Natural killer cell (primary cell): ENCODE measurements around the gene PDE10A. TPM values are rescaled to one million over a fixed set of nuclear protein-coding genes. Genes with fewer than 3 reads are reported as not detected.
"Not testable (repeated sequence)": the region's sequence is repeated elsewhere in the genome, so short reads cannot be mapped to it uniquely, and the experiment has no call there.

Experiments
- ATAC-seq, 3 donors: fragments of 150-1000 bp in 2 of 3; fragments of 200-7000 bp in 1 of 3; cut with Tn5 transposase; 1 replicate in 1 of 3; 2 replicates in 2 of 3; pipeline ENCODE4 v1.10.0; 2021; ENCODE audit warnings: mild to moderate bottlenecking in 2 of 3, moderate library complexity in 2 of 3
- DNase-seq, 2 donors: peaks; one replicate each; pipeline versions ENCODE4 v3.0.0 to v3.0.0-alpha.2; 2013 to 2021; ENCODE audit warnings: mixed read lengths in 1 of 2
- H3K27ac ChIP-seq: one replicate; pipeline ENCODE4 v1.5.1; 2013; ENCODE audit warnings: mild to moderate bottlenecking, low read length
- H3K27me3 ChIP-seq: one replicate; pipeline ENCODE4 v1.6.1; 2013; ENCODE audit warnings: low read length; ENCODE audit not compliant: control insufficient read depth, insufficient read depth
- H3K36me3 ChIP-seq: one replicate; pipeline ENCODE4 v1.6.1; 2013; ENCODE audit warnings: low read length; ENCODE audit not compliant: control insufficient read depth, insufficient read depth
- H3K4me1 ChIP-seq: one replicate; pipeline ENCODE4 v1.6.1; 2013; ENCODE audit warnings: low read length; ENCODE audit not compliant: control insufficient read depth, insufficient read depth
- H3K4me3 ChIP-seq: one replicate; pipeline ENCODE4 v1.5.1; 2013; ENCODE audit warnings: low read length
- H3K9me3 ChIP-seq: one replicate; pipeline ENCODE4 v1.6.1; 2013; ENCODE audit warnings: low read length; ENCODE audit not compliant: control insufficient read depth, insufficient read depth
- H3K27ac Mint-ChIP-seq, 2 donors: one replicate each; pipeline ENCODE4 v1.8.0; 2022; ENCODE audit warnings: mild to moderate bottlenecking in 2 of 2, mixed read lengths in 2 of 2, moderate library complexity in 1 of 2
- H3K27me3 Mint-ChIP-seq, 2 donors: one replicate each; pipeline ENCODE4 v1.8.0; 2022; ENCODE audit warnings: low read depth in 2 of 2, mixed read lengths in 2 of 2
- H3K36me3 Mint-ChIP-seq: one replicate; pipeline ENCODE4 v1.8.0; 2022; ENCODE audit warnings: mixed read lengths
- H3K4me1 Mint-ChIP-seq, 2 donors: one replicate each; pipeline ENCODE4 v1.8.0; 2022; ENCODE audit warnings: mixed read lengths in 2 of 2
- H3K4me3 Mint-ChIP-seq: one replicate; pipeline ENCODE4 v1.8.0; 2022; ENCODE audit warnings: mild to moderate bottlenecking, moderate library complexity, mixed read lengths
- H3K9me3 Mint-ChIP-seq, 2 donors: one replicate each; pipeline ENCODE4 v1.8.0; 2022; ENCODE audit warnings: mixed read lengths in 2 of 2
- CTCF ChIP-seq: fragments of 200-600 bp; IDR thresholded peaks from one replicate; pipeline ENCODE4 v1.8.0; 2022; ENCODE audit warnings: antibody characterized with exemption
- WGBS: methylation state at CpG from one replicate; pipeline ENCODE4 v1.1.7; 2013; ENCODE audit warnings: missing lambda C conversion rate; ENCODE audit not compliant: insufficient coverage; 5-methylcytosine and 5-hydroxymethylcytosine counted together
- intact Hi-C: fragments of 100-400 bp; cut with micrococcal nuclease; formaldehyde crosslinking; loops from one replicate; pipeline ENCODE4 v1.14.2; 2022
- total RNA-seq, 4 donors: library from RNA; stranded (reverse); fragments of 120-200 nt in 1 of 4; gene quantifications; one replicate each; pipeline versions ENCODE4 v1.2.3 to v1.2.4, GENCODE V29; 2013 to 2022

Gene PDE10A
- total RNA-seq, 3 donors from 2014 or later (not counting 1 experiment from before 2014, with no cell fraction given), result not detected

DNA sequence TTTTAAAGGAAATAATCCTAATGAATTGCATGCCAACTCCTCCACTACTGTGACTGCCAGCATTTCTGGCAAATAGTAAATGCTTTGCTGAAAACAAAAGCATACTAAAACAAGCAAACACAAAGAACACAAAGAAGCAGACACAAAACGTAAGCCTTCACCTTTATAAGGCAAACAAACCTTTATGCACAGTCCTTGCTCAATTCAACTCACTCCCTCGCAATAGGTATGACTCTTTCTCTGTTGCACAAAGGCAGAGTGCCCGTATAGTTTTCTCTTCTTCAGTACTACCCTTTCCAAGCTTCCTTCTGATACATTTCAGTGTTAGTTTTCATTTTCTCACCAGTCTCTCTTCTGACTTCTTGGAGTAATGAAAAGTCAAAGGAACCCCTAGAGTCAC lies 63.9 kb downstream of the PDE10A start:
- H3K27ac ChIP-seq, result no peak overlapping the region
- H3K4me1 ChIP-seq, result no peaks in the 10 kb centered on the region
- no peaks in the 10 kb centered on the region for H3K36me3 ChIP-seq
- H3K9me3 ChIP-seq, result no peaks in the 10 kb centered on the region
- no peaks in the 10 kb centered on the region for H3K4me1 Mint-ChIP-seq
- H3K4me3 Mint-ChIP-seq, result no peak overlapping the region
- H3K27me3 ChIP-seq, result no peaks in the 10 kb centered on the region
- intact Hi-C loops, result no loop called here
- H3K27me3 Mint-ChIP-seq, result no peaks in the 10 kb centered on the region
- no peak overlapping the region for H3K27ac Mint-ChIP-seq
- H3K4me3 ChIP-seq, result no peak overlapping the region
- no peak for DNase-seq
- no peaks in the 10 kb centered on the region for H3K36me3 Mint-ChIP-seq
- TF ChIP-seq CTCF, result no peak
- WGBS, result 87% methylated on average over 3 of the region's 3 CpGs
- H3K9me3 Mint-ChIP-seq, result peaks cover 5 to 13% of the 10 kb centered on the region in 2 donors
- no peak for ATAC-seq

DNA sequence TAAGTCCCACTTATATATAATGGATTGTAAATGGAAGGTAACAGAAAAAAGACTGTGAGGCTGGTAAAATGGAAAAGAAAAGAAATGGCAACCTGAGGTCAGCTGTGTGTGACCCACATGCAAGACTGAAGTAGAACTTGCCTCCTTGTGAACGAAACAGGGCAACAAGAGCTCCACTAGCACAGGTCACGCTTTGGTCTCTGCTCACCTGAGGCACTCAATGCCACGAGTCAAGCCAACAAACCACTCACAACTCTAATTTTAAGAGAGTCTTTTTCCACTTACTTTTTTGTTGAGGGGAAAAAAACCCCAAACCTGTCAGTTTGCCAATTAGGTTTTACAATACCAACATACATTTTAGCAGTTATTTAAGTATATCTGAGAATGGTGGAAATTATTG lies 65.2 kb downstream of the PDE10A start:
- DNase-seq, result no peak
- H3K36me3 ChIP-seq, result no peaks in the 10 kb centered on the region
- Mint-ChIP-seq H3K36me3 (no peaks in the 10 kb centered on the region), H3K9me3 (peaks cover 5 to 13% of the 10 kb centered on the region in 2 donors), H3K27ac (no peak overlapping the region), H3K4me3 (no peak overlapping the region), H3K27me3 (no peaks in the 10 kb centered on the region), H3K4me1 (no peaks in the 10 kb centered on the region)
- H3K4me3 ChIP-seq, result no peak overlapping the region
- no peaks in the 10 kb centered on the region for H3K27me3 ChIP-seq
- 80% methylated on average over 3 of the region's 3 CpGs for WGBS
- ATAC-seq, result no peak
- intact Hi-C loops, result no loop called here
- no peaks in the 10 kb centered on the region for H3K4me1 ChIP-seq
- no peak for TF ChIP-seq CTCF
- no peaks in the 10 kb centered on the region for H3K9me3 ChIP-seq
- H3K27ac ChIP-seq, result no peak overlapping the region

DNA sequence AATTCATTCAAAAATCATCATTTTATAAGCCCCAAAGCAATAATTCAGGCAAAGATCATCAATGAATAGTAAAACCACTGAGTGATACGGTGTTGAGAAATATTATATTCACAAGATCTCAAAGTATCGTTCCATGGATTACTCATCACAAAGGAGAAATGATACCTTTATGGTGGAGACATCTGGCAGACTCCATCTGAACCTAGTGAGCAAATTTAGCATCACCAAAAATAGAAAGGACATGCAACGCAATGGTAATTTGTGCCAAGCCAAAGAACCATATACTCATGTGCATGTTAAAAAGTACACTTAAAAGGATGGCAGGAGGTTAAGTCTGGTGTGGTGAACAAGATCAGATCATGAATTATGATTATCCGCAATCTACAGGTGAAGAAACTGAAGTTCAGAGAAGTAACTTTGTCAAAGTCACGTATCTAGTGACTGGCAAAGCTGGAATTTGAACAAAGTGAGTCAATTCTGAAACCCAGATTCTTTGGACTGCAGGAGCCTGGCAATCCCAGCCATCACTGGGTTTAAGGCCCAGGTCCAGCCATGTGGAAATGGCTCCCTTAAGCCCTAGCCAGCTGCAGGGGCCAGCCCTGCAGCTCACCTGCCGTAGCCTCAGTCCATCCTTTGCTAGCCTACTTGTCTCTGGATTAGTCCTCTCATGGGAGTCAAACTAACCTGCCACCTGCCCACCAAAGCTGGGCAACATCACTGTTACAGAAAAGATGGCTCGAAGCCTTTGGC lies 68.3 kb downstream of the PDE10A start:
- Mint-ChIP-seq H3K27me3 (no peaks in the 10 kb centered on the region), H3K4me1 (no peaks in the 10 kb centered on the region), H3K4me3 (no peak overlapping the region), H3K9me3 (peaks cover 0 to 5% of the 10 kb centered on the region in 2 donors), H3K27ac (no peak overlapping the region), H3K36me3 (no peaks in the 10 kb centered on the region)
- Histone ChIP-seq H3K36me3 (no peaks in the 10 kb centered on the region), H3K27ac (no peak overlapping the region), H3K4me1 (no peaks in the 10 kb centered on the region), H3K27me3 (no peaks in the 10 kb centered on the region), H3K9me3 (no peaks in the 10 kb centered on the region), H3K4me3 (no peak overlapping the region)
- intact Hi-C loops, result no loop called here
- DNase-seq (no peak), ATAC-seq (no peak)
- WGBS, result 71% methylated on average over 5 of the region's 7 CpGs
- no peak for TF ChIP-seq CTCF

DNA sequence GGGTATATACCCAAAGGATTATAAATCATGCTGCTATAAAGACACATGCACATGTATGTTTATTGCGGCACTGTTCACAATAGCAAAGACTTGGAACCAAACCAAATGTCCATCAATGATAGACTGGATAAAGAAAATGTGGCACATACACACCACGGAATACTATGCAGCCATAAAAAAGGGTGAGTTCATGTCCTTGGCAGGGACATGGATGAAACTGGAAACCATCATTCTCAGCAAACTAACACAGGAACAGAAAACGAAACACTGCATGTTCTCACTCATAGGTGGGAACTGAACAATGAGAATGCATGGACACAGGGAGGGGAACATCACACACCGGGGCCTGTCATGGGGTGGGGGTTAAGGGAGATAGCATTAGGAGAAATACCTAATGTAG lies 70.1 kb downstream of the PDE10A start:
- H3K27ac ChIP-seq, H3K27me3 Mint-ChIP-seq, H3K36me3 ChIP-seq, DNase-seq, H3K27me3 ChIP-seq, H3K4me1 ChIP-seq, H3K9me3 ChIP-seq, ATAC-seq, H3K9me3 Mint-ChIP-seq, H3K36me3 Mint-ChIP-seq, intact Hi-C loops, H3K27ac Mint-ChIP-seq, H3K4me1 Mint-ChIP-seq, H3K4me3 ChIP-seq, H3K4me3 Mint-ChIP-seq: not testable (repeated sequence)
- WGBS, result 97% methylated on average over 3 of the region's 4 CpGs
